Measurements from ENCODE around the gene NDUFAF7.

GRCh38 chr2:37291680-37292079, 60.2 kb downstream of the NDUFAF7 start:
- TF ChIP-seq CTCF (conservative IDR thresholded peaks at IDR 0.05 in 1 of 2, IDR thresholded peaks at IDR 0.05 in 1 of 2; ENCODE audit: extremely low read depth in 1 of 2, insufficient read depth in 1 of 2, low read depth in 1 of 2, low read length in 2 of 2): no peak
- no peak for TF ChIP-seq EZH2 (IDR thresholded peaks at IDR 0.05; ENCODE audit: borderline replicate concordance, low read length)

All from mammary epithelial cell (primary cell).